DOHH2 (cell line): Measurements from ENCODE around the gene TCERG1L.

Experiments
- EZH2phosphoT487 ChIP-seq: fragments of 200-600 bp; sonication (generic); IDR thresholded peaks from 2 replicates; pipeline ENCODE4 v1.6.1; 2017; ENCODE audit warnings: borderline replicate concordance, mild to moderate bottlenecking, antibody characterized with exemption, low read length, moderate library complexity, mixed read lengths
- TF ChIP-seq, protein P1 (sequence below): fragments of 200-600 bp; sonication (generic); IDR thresholded peaks from one replicate; pipeline ENCODE4 v1.5.1; 2014; ENCODE audit warnings: antibody characterized with exemption, mild to moderate bottlenecking, low read depth, low read length; ENCODE audit not compliant: poor library complexity, severe bottlenecking

DNA sequence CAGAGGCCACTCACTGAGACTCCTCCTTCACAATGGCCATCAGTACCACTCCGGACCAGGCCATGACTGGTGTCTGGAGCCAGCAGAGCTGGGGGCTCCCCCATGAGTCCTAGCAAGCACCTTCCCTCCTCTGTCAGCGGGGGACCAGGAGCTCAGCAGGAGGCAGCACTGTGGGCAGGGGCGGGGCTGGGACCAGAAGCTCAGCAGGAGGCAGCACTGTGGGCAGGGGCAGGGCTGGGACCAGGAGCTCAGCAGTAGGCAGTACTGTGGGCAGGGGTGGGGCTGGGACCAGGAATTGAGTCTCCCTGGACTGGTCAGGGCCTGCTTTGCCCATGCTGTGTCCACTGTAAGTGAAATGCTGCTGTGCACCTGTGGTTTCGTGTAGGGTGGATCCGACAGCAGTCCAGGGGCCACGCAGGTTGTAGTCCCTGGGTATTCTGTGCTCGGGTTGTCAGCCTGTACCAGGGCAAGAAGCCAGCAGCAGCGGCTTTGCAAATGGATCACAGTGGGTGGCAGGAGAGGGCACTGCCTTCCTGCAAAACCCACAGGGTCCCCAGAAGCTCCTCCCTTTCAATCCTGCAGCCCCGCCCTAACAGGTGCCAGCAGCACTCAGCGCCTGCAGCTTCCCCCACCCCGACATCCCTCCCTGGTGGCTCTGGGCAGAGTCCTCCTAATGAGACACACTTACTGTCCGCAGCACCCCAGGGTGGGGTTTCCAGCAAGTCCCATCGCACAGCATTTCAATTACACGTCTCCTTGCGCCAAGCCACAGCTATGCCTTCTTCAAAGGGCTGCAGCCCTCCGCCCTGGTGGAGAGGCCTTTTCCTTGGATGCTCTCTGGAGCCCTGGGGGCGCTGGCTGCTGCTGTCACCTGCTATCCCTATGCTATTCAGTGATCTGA lies 220.5 kb downstream of the TCERG1L start:
- TF ChIP-seq EZH2phosphoT487: no peak
- TF ChIP-seq, protein P1, sequence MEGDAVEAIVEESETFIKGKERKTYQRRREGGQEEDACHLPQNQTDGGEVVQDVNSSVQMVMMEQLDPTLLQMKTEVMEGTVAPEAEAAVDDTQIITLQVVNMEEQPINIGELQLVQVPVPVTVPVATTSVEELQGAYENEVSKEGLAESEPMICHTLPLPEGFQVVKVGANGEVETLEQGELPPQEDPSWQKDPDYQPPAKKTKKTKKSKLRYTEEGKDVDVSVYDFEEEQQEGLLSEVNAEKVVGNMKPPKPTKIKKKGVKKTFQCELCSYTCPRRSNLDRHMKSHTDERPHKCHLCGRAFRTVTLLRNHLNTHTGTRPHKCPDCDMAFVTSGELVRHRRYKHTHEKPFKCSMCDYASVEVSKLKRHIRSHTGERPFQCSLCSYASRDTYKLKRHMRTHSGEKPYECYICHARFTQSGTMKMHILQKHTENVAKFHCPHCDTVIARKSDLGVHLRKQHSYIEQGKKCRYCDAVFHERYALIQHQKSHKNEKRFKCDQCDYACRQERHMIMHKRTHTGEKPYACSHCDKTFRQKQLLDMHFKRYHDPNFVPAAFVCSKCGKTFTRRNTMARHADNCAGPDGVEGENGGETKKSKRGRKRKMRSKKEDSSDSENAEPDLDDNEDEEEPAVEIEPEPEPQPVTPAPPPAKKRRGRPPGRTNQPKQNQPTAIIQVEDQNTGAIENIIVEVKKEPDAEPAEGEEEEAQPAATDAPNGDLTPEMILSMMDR: no peak
